ENCODE results near the gene NFIX. TPM values are rescaled to one million over a fixed set of nuclear protein-coding genes. Genes with fewer than 3 reads are reported as not detected.

NFIX gene
- polyA plus RNA-seq, 3 donors: 0.25 to 3.7 (median 0.90) TPM

DNA sequence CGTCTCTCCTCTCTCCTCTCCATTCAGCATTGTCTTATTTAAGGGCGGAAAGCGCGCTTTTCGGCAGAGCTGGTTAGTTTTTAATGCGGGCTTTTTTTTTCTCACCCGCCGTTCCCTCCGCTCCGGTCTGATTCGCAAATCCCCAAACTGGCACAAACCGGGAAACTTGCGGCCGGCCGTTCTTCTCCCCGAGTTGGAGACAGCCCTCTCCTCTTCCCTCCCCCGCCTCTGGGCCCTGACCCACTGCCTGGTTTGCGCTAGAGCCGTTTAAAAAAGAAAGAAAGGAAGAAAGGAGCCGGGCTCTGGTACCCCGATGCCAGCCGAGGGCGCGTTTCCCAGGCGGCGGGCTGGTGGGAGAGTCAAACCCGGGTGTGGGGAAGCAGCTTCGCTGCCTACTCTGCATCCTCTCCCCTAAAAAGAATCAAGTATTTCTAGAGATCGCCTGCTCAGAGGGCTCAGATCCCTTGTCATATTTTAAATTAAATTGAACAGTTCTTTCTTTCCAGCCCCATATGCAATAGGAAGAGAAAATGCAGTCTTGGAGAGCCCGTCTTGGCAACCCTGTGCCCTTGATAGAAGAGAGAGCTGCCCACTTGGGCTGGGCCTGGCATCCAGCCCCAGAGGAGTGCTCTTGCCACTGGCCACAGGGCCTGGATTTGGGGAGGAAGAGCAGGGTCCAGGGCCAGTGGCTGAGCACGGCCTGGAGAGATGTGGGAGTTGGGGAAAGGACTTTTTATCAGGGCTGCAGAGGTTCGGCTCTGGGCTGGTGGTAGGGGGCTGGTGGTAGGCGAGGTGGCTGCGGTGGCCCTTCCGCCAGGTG, 19.0 kb downstream of the NFIX start:
- H3K27me3 Mint-ChIP-seq (ENCODE audit: low read depth in 3 of 3): peaks cover 68 to 79% (median 74%) of the 10 kb centered on the region in 3 donors
- peaks cover 4 to 36% (median 20%) of the 10 kb centered on the region in 7 donors for H3K9me3 Mint-ChIP-seq
- Histone ChIP-seq H3K36me3 (replicated peaks in 1 of 2; ENCODE audit: control insufficient read depth in 1 of 2, insufficient read depth in 2 of 2, low read length in 2 of 2) (no peaks in the 10 kb centered on the region), H2AFZ (ENCODE audit: insufficient read depth, low read depth, low read length, poor library complexity, severe bottlenecking) (no peak overlapping the region), H3K4me2 (replicated peaks; ENCODE audit: extremely low read depth, low read length, poor library complexity, severe bottlenecking) (peak overlapping the region; percentile 72), H3K4me3 (replicated peaks in 1 of 3; ENCODE audit: low read depth in 2 of 3, low read length in 3 of 3) (peak overlapping the region in 1 of 3 experiments; percentile 66), H3K27me3 (ENCODE audit: control insufficient read depth in 2 of 2, insufficient read depth in 2 of 2, low read length in 2 of 2) (peaks cover 50 to 74% of the 10 kb centered on the region in 2 donors), H4K20me1 (ENCODE audit: insufficient read depth, low read length) (peaks cover 76% of the 10 kb centered on the region), H3K9ac (ENCODE audit: insufficient read depth, low read length, poor library complexity, severe bottlenecking) (no peak overlapping the region), H3K27ac (ENCODE audit: low read depth in 1 of 2, low read length in 2 of 2) (no peak overlapping the region), H3K79me2 (ENCODE audit: insufficient read depth, low read length) (no peaks in the 10 kb centered on the region), H3K4me1 (ENCODE audit: control insufficient read depth in 1 of 2, insufficient read depth in 2 of 2, low read length in 2 of 2) (peaks cover 26 to 31% of the 10 kb centered on the region in 2 donors), H3K9me3 (replicated peaks in 1 of 2; ENCODE audit: control insufficient read depth in 1 of 2, insufficient read depth in 1 of 2, low read length in 2 of 2) (peaks cover 4 to 36% of the 10 kb centered on the region in 2 donors)
- 22% methylated on average over 19 of the region's 35 CpGs for WGBS (ENCODE audit: insufficient coverage)
- H3K36me3 Mint-ChIP-seq: peaks cover 12 to 14% of the 10 kb centered on the region in 2 donors
- peaks cover 33% of the 10 kb centered on the region for H3K4me1 Mint-ChIP-seq
- H3K27ac Mint-ChIP-seq: peak overlapping the region in 1 of 7 donors; percentile 45
- intact Hi-C loops (cut with micrococcal nuclease): no loop called here
- peak overlapping the region; percentile 65 to 94 for H3K4me3 Mint-ChIP-seq
- no peak for DNase-seq
- TF ChIP-seq, protein P1, sequence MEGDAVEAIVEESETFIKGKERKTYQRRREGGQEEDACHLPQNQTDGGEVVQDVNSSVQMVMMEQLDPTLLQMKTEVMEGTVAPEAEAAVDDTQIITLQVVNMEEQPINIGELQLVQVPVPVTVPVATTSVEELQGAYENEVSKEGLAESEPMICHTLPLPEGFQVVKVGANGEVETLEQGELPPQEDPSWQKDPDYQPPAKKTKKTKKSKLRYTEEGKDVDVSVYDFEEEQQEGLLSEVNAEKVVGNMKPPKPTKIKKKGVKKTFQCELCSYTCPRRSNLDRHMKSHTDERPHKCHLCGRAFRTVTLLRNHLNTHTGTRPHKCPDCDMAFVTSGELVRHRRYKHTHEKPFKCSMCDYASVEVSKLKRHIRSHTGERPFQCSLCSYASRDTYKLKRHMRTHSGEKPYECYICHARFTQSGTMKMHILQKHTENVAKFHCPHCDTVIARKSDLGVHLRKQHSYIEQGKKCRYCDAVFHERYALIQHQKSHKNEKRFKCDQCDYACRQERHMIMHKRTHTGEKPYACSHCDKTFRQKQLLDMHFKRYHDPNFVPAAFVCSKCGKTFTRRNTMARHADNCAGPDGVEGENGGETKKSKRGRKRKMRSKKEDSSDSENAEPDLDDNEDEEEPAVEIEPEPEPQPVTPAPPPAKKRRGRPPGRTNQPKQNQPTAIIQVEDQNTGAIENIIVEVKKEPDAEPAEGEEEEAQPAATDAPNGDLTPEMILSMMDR (IDR thresholded peaks at IDR 0.05): no peak

DNA sequence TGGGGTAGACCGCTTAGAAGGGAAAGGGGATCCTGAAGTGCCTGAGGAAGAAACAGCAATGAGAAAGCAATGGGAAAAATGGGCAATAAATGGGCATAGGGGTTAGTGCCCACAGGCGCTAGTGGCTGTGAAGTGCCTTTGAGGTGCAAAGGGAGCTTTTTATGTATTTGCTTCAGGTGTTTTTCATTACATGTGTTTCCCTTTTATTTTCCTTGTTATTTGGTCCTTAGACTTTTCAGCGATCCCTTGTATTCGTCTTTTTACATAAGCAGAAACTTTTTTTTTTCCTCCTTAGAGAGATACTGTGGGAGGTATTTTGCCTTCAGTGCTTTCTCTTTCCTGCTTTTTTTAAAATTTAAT, 19.6 kb downstream of the NFIX start:
- Mint-ChIP-seq H3K27ac (no peak overlapping the region), H3K9me3 (peaks cover 4 to 36% (median 20%) of the 10 kb centered on the region in 7 donors), H3K36me3 (peaks cover 12 to 14% of the 10 kb centered on the region in 2 donors), H3K4me3 (peak overlapping the region in 1 of 2 donors; percentile 94), H3K27me3 (ENCODE audit: low read depth in 3 of 3) (peaks cover 63 to 73% (median 71%) of the 10 kb centered on the region in 3 donors), H3K4me1 (peaks cover 31% of the 10 kb centered on the region)
- WGBS (ENCODE audit: insufficient coverage): 94% methylated on average over 2 of the region's 4 CpGs
- TF ChIP-seq, protein P1 (IDR thresholded peaks at IDR 0.05): no peak
- Histone ChIP-seq H3K9me3 (replicated peaks in 1 of 2; ENCODE audit: control insufficient read depth in 1 of 2, insufficient read depth in 1 of 2, low read length in 2 of 2) (peaks cover 4 to 36% of the 10 kb centered on the region in 2 donors), H3K4me1 (ENCODE audit: control insufficient read depth in 1 of 2, insufficient read depth in 2 of 2, low read length in 2 of 2) (peaks cover 26 to 31% of the 10 kb centered on the region in 2 donors), H3K36me3 (replicated peaks in 1 of 2; ENCODE audit: control insufficient read depth in 1 of 2, insufficient read depth in 2 of 2, low read length in 2 of 2) (no peaks in the 10 kb centered on the region), H4K20me1 (ENCODE audit: insufficient read depth, low read length) (peaks cover 70% of the 10 kb centered on the region), H3K4me3 (replicated peaks in 1 of 3; ENCODE audit: low read depth in 2 of 3, low read length in 3 of 3) (no peak overlapping the region), H3K27me3 (ENCODE audit: control insufficient read depth in 2 of 2, insufficient read depth in 2 of 2, low read length in 2 of 2) (peaks cover 44 to 68% of the 10 kb centered on the region in 2 donors), H3K27ac (ENCODE audit: low read depth in 1 of 2, low read length in 2 of 2) (no peak overlapping the region), H2AFZ (ENCODE audit: insufficient read depth, low read depth, low read length, poor library complexity, severe bottlenecking) (no peak overlapping the region), H3K79me2 (ENCODE audit: insufficient read depth, low read length) (no peaks in the 10 kb centered on the region), H3K9ac (ENCODE audit: insufficient read depth, low read length, poor library complexity, severe bottlenecking) (no peak overlapping the region), H3K4me2 (replicated peaks; ENCODE audit: extremely low read depth, low read length, poor library complexity, severe bottlenecking) (no peak overlapping the region)
- intact Hi-C loops (cut with micrococcal nuclease): loop anchor here in 1 of 2 donors (5.0 kb wide), 1 partner anchor 33 kb away; no protein-coding TSS in a partner anchor
- no peak for DNase-seq
